Measurements from ENCODE around the gene FGF18. TPM values are rescaled to one million over a fixed set of nuclear protein-coding genes. Genes with fewer than 3 reads are reported as not detected.

FGF18 gene
- total RNA-seq, 1 experiment from 2014 or later: 0.94 TPM

- H3K4me1 ChIP-seq (ENCODE audit: insufficient read depth, low read length): 0 out of 2 replicates have a peak, but pooled peaks cover under 1% of the 10 kb centered on the region
- no CpG with 5 or more reads among the region's 20 CpGs for WGBS (ENCODE audit: extremely low coverage, insufficient read length, low lambda C conversion rate)
- Mint-ChIP-seq H3K4me3 (peak overlapping the region; percentile 98 to 99), H3K27me3 (ENCODE audit: low read depth) (peaks cover 7% of the 10 kb centered on the region), H3K36me3 (ENCODE audit: insufficient read depth in 1 of 3, low read depth in 3 of 3) (peaks cover 38 to 43% (median 42%) of the 10 kb centered on the region in 3 experiments), H3K27ac (peak overlapping the region; percentile 99 to 100 (median 100)), H3K9me3 (peaks cover 4 to 11% of the 10 kb centered on the region in 2 experiments), H3K4me1 (peaks cover 23 to 33% of the 10 kb centered on the region in 2 experiments)
- H3K9ac ChIP-seq (ENCODE audit: extremely low read depth, insufficient read length, low read length): peak overlapping the region; percentile 100
- H2AFZ ChIP-seq (ENCODE audit: low read length): no peak overlapping the region
- peak overlapping the region; percentile 36 for H3K23ac ChIP-seq (ENCODE audit: insufficient read length, low read depth, low read length)
- H3K27ac ChIP-seq (ENCODE audit: insufficient read length, low read depth, low read length): peak overlapping the region; percentile 94
- peak overlapping the region; percentile 94 for H3K56ac ChIP-seq (ENCODE audit: insufficient read length, low read depth, low read length)
- no peaks in the 10 kb centered on the region for H3K23me2 ChIP-seq (ENCODE audit: insufficient read length, low read depth, low read length, poor library complexity, severe bottlenecking)
- no peak for DNase-seq
- no peaks in the 10 kb centered on the region for H3K9me3 ChIP-seq (ENCODE audit: control insufficient read depth, low read depth, low read length)
- peak overlapping the region; percentile 97 for H3K18ac ChIP-seq (ENCODE audit: insufficient read length, low read depth, low read length)
- no peak overlapping the region for H4K8ac ChIP-seq (replicated peaks; ENCODE audit: insufficient read length, low read depth, low read length)
- peak overlapping the region; percentile 99 for H3K14ac ChIP-seq (ENCODE audit: insufficient read depth, low read length)
- H2BK12ac ChIP-seq (ENCODE audit: insufficient read length, low read depth, low read length): peak overlapping the region; percentile 53
- no peaks in the 10 kb centered on the region for H4K20me1 ChIP-seq (ENCODE audit: control insufficient read depth, insufficient read depth, insufficient read length)
- H4K5ac ChIP-seq (ENCODE audit: insufficient read length, low read depth, low read length): peak overlapping the region; percentile 95
- peak overlapping the region; percentile 67; the same call in 1 of the 2 replicates for H3K4ac ChIP-seq (ENCODE audit: low read depth, low read length)
- no peaks in the 10 kb centered on the region for H3K79me1 ChIP-seq (ENCODE audit: insufficient read depth, low read depth, low read length, poor library complexity, severe bottlenecking)
- H2BK15ac ChIP-seq (ENCODE audit: low read depth, low read length): no peak overlapping the region
- H4K91ac ChIP-seq (ENCODE audit: insufficient read length, low read depth, low read length): peak overlapping the region; percentile 80
- H3K79me2 ChIP-seq (ENCODE audit: insufficient read depth, low read length): peaks cover 42% of the 10 kb centered on the region
- H3K27me3 ChIP-seq (ENCODE audit: insufficient read depth, low read length): no peaks in the 10 kb centered on the region
- H2BK5ac ChIP-seq (ENCODE audit: insufficient read length, low read length): peak overlapping the region; percentile 80
- peak overlapping the region; percentile 97 for H3K4me2 ChIP-seq (ENCODE audit: insufficient read depth, insufficient read length, low read length)
- H2AK5ac ChIP-seq (ENCODE audit: insufficient read length, low read length): peak overlapping the region; percentile 21
- no peak for TF ChIP-seq CTCF (conservative IDR thresholded peaks at IDR 0.05)
- peak overlapping the region; percentile 95 for H2BK120ac ChIP-seq (ENCODE audit: low read depth, low read length, poor library complexity, severe bottlenecking)
- peak overlapping the region; percentile 96 for H3T11ph ChIP-seq (ENCODE audit: low read length)
- no peak overlapping the region for H2BK20ac ChIP-seq (ENCODE audit: low read depth, low read length, poor library complexity, severe bottlenecking)
These were observed 32.5 kb upstream of the FGF18 start for GRCh38 chr5:171386861-171387344.
